ENCODE results near the gene OR6F1. TPM values are rescaled to one million over a fixed set of nuclear protein-coding genes. Genes with fewer than 3 reads are reported as not detected.
"Not testable (repeated sequence)": the region's sequence is repeated elsewhere in the genome, so short reads cannot be mapped to it uniquely, and the experiment has no call there.

Gene OR6F1
- not detected for total RNA-seq
- polyA plus RNA-seq = not detected
- long read RNA-seq, donor 1 = 0 reads
- long read RNA-seq, donor 2 = 0 reads
- long read RNA-seq, donor 3 = 0 reads

GRCh38 chr1:247716546-247716945 is at the start of gene OR6F1:
Gene OR6F1 (minus strand): TSS chr1:247716646. CDS start chr1:247712755, 3,891 bp downstream.
- intact Hi-C loops (cut with DNase I) = no loop called here
- no peaks in the 10 kb centered on the region for H3K27me3 ChIP-seq

GRCh38 chr1:247760456-247760855 is 44.0 kb upstream of the OR6F1 start, which contains the start of gene OR1C1:
Gene OR1C1 (minus strand): TSS chr1:247760556. CDS start chr1:247758406, 2,150 bp downstream.
- H3K27ac ChIP-seq = no peak within 1 kb of the TSS
- peaks cover 0 to under 1% (median 0%) of the 10 kb centered on the region in 11 donors for H3K9me3 ChIP-seq
- ATAC-seq (no peak), DNase-seq (no peak)
- TF ChIP-seq CTCF (IDR thresholded peaks at IDR 0.05) = no peak
- H3K4me3 ChIP-seq = no peak within 1 kb of the TSS
- H3K27me3 ChIP-seq = no peaks in the 10 kb centered on the region
- H3K36me3 ChIP-seq = no peaks in the 10 kb centered on the region
- intact Hi-C loops (cut with DNase I) = no loop called here
- H3K4me1 ChIP-seq = no peaks in the 10 kb centered on the region
- 89 to 94% methylated on average over 3 of the region's 3 CpGs for WGBS, 2 donors

More at GRCh38 chr1:247716546-247716945, at the start of gene OR6F1:
- Histone ChIP-seq H3K9me3 (peaks cover 0 to 26% (median 7%) of the 10 kb centered on the region in 11 donors), H3K4me1 (no peaks in the 10 kb centered on the region), H3K27ac (no peak within 1 kb of the TSS), H3K4me3 (no peak within 1 kb of the TSS), H3K36me3 (no peaks in the 10 kb centered on the region)
- DNase-seq (no peak), ATAC-seq (no peak)
- WGBS, 2 donors = 80 to 88% methylated on average over 3 of the region's 3 CpGs
- no peak for TF ChIP-seq CTCF (IDR thresholded peaks at IDR 0.05)

GRCh38 chr1:247754311-247754710 is 37.9 kb upstream of the OR6F1 start:
- peaks cover 0 to 32% (median 7%) of the 10 kb centered on the region in 11 donors for H3K9me3 ChIP-seq
- H3K27ac ChIP-seq; H3K4me1 ChIP-seq; ATAC-seq; DNase-seq; H3K27me3 ChIP-seq; H3K36me3 ChIP-seq; H3K4me3 ChIP-seq; intact Hi-C loops (cut with DNase I): not testable (repeated sequence)
- WGBS, 2 donors = 89 to 92% methylated on average over 1 of the region's 1 CpG

- intact Hi-C loops (cut with DNase I) = no loop called here
- H3K36me3 ChIP-seq = no peaks in the 10 kb centered on the region
- ATAC-seq (no peak), DNase-seq (no peak)
- 79 to 91% methylated on average over 1 of the region's 1 CpG for WGBS, 2 donors
- no peak overlapping the region for H3K27ac ChIP-seq
- no peaks in the 10 kb centered on the region for H3K4me1 ChIP-seq
- H3K27me3 ChIP-seq = no peaks in the 10 kb centered on the region
- H3K9me3 ChIP-seq = peaks cover 0 to 38% (median 7%) of the 10 kb centered on the region in 11 donors
- no peak overlapping the region for H3K4me3 ChIP-seq
- TF ChIP-seq CTCF (IDR thresholded peaks at IDR 0.05) = no peak
Observed at GRCh38 chr1:247749870-247750269, 33.4 kb upstream of the OR6F1 start.

- H3K4me3 ChIP-seq = no peak within 1 kb of the TSS
- intact Hi-C loops (cut with DNase I) = no loop called here
- no peaks in the 10 kb centered on the region for H3K4me1 ChIP-seq
- no peak within 1 kb of the TSS for H3K27ac ChIP-seq
- no peak for ATAC-seq
- no peaks in the 10 kb centered on the region for H3K36me3 ChIP-seq
- WGBS, 2 donors = 89 to 90% methylated on average over 2 of the region's 2 CpGs
- H3K27me3 ChIP-seq = no peaks in the 10 kb centered on the region
- H3K9me3 ChIP-seq = peaks cover 0 to 38% (median 7%) of the 10 kb centered on the region in 11 donors
- TF ChIP-seq CTCF (IDR thresholded peaks at IDR 0.05) = no peak
- DNase-seq = no peak
Observed at GRCh38 chr1:247748041-247748440, 31.6 kb upstream of the OR6F1 start, which contains the start of gene OR14A2. Gene OR14A2 (minus strand): TSS chr1:247748141.

Data from heart right ventricle (tissue), 16 donors.